ENCODE data around the gene TNNT2.
A peak's percentile ranks its signal among the peaks of the same experiment; 100 is the strongest.

The TNNT2 gene
- 0 reads per million in 2 experiments for total RNA-seq

DNA sequence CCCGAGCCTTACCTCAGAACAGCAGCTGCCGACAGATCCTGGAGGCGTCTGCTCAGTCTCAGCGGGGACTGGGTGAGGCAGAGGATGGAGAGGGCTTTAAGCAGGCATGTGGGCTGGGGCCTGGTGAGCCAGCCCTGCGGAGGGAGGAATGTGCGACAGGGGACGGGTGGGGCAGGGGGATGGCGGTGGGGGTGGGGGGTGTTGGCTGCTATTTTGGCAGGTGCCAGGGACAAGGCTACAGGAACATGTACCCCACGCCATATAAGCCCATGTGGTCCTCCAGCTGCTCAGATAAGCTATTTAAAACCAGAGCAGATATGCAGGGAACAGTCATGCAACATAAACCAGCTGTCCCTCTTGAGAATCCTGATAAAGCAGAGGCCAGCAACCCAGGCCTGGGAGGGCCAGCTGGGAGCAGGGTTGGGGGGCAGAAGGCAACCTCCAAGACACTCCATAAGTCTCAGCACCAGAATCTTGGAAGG, at the start of gene TNNT2:
TNNT2 (minus strand) TSS at position 70 of the 482 bp plus-strand sequence. CDS start 4,426 bp downstream, outside the sequence.
- DNase-seq (ENCODE audit: low read depth), result no peak

DNA sequence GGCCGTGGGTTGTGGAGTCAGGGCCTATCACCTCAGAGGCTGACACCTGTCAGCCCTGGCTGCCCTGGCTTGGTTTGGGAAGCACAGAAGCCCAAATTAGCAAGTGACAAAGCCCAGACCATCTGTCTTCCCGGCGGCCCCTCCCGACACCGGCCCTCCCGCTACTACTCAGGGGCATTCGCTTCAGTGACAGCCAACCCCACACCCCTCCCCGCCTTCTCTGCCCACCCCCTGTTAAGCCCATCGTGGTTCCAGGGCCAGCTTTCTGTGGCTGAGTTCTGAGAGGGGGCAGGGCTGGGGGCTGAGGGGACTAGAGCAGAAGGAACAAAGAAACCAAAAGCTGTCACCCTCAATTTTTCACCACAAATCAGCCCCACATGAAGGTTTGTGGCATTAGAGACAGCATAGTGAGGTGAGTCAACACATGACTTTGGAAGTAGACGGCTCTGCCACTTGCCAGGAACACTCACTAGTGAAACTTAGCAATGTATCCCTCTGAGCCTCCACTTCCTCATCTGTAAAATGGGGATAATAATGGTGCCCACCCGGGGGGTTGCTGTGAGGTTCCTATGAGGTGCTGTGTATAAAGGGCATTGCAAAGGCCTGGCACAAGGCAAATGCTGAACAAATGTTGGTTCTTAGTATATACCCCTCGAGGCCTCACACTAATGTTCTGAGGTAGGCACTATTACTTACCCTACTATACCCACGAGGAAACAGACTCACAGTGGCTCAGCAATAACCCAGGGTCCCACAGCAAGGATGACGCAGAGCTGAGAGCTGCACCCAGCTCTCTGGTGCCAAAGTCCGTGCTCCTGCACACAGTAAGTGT, 49.2 kb upstream of the TNNT2 start:
- DNase-seq (ENCODE audit: low read depth), result no peak

GRCh38 chr1:201424146-201424545, 46.7 kb upstream of the TNNT2 start:
- no peak for DNase-seq (ENCODE audit: low read depth)

- no peak for DNase-seq (ENCODE audit: low read depth)
Observed at GRCh38 chr1:201423655-201424054, 46.2 kb upstream of the TNNT2 start.

- DNase-seq (ENCODE audit: low read depth), result no peak
Observed at GRCh38 chr1:201422436-201423030, 45.1 kb upstream of the TNNT2 start.

DNA sequence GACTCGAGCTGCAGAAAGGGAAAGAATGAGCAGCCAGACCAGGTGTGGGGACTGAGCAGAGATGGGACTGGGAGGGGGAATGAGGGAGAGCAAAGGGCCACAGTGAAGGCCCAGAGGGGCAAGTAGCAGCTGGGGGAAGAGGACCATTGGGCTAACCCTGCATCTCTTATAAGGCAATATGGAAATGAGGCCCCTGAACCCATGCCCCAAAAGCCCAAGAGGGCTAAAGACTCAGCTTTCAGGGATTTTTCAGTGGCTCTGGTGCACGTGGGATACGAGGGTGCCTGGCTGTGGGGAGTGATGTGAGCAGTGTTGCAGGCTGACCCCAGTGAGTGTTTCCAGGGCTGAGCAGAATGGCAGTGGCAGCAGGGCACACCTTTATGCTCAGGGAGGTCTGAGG, 44.5 kb upstream of the TNNT2 start:
- no peak for DNase-seq (ENCODE audit: low read depth)

GRCh38 chr1:201421041-201421440, 43.6 kb upstream of the TNNT2 start:
- no peak for DNase-seq (ENCODE audit: low read depth)

- DNase-seq (ENCODE audit: low read depth), result no peak
Observed at GRCh38 chr1:201420608-201421002, 43.1 kb upstream of the TNNT2 start.

- DNase-seq (ENCODE audit: low read depth), result no peak
Observed at GRCh38 chr1:201419746-201420607, 42.5 kb upstream of the TNNT2 start.

DNA sequence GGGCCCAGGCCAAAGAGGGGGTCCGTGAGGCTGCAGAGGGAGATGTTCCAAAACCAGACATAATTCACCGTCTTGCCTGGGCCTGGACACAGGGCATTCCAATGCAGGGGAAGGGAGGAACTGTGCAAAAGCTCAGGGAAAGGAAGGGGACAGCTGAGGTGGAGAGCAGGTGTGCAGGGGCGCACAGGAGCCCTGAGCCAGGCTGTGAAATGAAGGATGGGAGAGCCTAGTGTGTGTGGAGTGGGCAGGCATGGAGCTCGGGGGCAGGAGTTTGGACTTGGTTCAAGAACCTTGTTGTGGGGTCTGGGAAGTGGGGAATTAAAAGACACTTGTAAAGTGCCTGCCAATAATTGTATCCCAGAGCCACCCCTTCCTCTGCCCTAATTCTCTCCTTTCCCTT, 41.8 kb upstream of the TNNT2 start:
- no peak for DNase-seq (ENCODE audit: low read depth)

GRCh38 chr1:201418461-201418860, 41.0 kb upstream of the TNNT2 start:
- no peak for DNase-seq (ENCODE audit: low read depth)

DNA sequence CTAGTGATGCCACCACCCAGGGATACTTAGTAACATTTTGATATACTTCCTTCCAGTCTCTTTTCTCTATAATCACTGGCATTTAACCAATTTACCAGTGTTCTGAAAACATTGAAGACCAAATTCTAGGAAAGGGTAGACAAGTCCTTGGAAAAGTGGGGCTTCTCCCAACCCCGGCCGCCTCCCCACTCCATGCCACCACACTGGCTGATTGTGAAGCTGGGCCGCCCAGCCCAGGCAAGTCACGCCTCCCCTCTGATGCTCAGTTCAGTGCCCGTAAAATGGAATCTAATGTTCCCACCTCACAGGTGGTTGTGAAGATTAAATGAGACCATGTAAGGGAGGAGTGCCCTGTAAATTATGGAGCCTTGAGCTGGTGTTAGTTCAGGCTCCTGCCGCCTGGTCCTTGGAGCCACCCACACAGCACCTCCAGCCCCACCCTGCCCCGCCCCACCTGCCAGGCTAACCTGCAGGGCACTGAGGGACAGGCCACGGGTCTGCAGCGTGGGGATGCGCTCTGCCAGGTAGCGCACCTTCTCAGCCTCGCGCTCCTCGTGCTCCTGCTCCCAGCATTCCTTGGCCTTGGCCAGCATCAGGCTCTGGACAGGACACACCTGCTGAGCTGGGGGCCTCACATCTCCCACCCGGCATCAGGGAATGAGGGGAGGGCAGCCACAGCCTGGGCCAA, 36.7 kb upstream of the TNNT2 start:
- no peak for DNase-seq (ENCODE audit: low read depth)

DNA sequence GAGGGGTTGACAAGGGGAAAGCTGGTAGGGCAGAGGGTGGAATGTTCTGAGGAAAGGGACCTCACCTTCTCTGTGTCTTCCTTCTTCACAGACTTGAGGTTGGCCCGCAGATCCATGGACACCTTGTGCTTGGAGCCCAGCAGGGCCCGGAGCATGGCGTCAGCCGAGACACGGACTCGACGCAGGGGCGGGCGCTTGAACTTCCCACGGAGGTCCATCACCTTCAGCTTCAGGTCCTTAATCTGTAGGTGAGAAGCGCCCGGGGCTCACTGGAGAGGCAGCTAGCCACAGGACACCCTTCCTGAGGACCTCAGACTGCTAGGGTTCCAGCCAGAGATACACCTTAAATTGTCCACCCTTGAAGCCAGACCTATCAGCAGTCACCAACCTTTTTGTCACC, 33.8 kb upstream of the TNNT2 start:
- DNase-seq (ENCODE audit: low read depth), result no peak

- DNase-seq (ENCODE audit: low read depth), result no peak
Observed at GRCh38 chr1:201409440-201409839, 32.0 kb upstream of the TNNT2 start.

- no peak for DNase-seq (ENCODE audit: low read depth)
Observed at GRCh38 chr1:201408834-201409200, 31.3 kb upstream of the TNNT2 start.

GRCh38 chr1:201408176-201408833, 30.8 kb upstream of the TNNT2 start:
- DNase-seq (ENCODE audit: low read depth), result peak; percentile 44

- DNase-seq (ENCODE audit: low read depth), result no peak
Observed at GRCh38 chr1:201406831-201407406, 29.4 kb upstream of the TNNT2 start.

DNA sequence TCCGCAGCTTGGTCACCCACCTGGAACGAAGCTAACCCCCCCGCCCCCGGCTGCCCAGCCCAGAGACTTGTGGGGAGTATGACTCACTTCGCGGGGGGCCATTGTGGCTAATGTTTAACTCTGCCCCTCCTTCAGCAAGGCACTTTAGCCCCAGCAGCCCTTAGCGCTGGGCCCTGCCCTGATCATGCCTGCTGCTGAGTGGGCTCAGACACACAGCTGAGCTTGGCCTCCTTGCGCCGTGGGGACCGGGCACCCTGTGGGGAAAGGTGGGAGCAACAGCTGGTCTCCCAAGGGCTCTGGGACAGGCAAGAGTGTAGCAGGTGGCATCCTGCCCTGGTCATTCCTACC, 28.0 kb upstream of the TNNT2 start:
- no peak for DNase-seq (ENCODE audit: low read depth)

GRCh38 chr1:201404722-201405483, 27.4 kb upstream of the TNNT2 start:
- DNase-seq (ENCODE audit: low read depth), result no peak

- no peak for DNase-seq (ENCODE audit: low read depth)
Observed at GRCh38 chr1:201404055-201404454, 26.6 kb upstream of the TNNT2 start.

Data from T follicular helper cell (primary cell).